HG03135 (cell line): ENCODE results near the gene ZC3H13.
"Not testable (repeated sequence)": the region's sequence is repeated elsewhere in the genome, so short reads cannot be mapped to it uniquely, and the experiment has no call there.

Experiments used
- ATAC-seq: cut with Tn5 transposase; IDR thresholded peaks from one replicate; pipeline ENCODE4 v1.9.1; 2021; ENCODE audit warnings: mild to moderate bottlenecking, moderate library complexity; ENCODE audit not compliant: unreplicated experiment

Gene ZC3H13

DNA sequence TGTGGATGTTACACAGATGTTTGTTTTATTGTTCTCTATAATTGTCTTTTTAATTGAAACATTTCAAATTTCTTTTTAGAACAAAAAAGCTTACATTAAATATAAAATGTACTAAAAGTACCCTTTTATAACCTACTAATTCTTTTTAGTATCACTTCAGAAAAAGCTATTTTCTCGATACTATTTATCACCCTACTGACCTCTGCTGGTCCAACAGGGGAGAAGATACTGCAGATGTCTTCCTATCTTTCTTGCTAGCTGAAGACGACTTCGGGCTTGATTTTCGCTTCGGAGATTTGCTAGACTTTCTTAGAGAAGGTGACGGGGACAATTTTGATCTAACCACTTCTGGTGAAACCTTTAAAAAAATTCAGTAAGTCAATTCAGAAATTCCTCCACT lies 42.4 kb downstream of the ZC3H13 start:
- ATAC-seq, result no peak

DNA sequence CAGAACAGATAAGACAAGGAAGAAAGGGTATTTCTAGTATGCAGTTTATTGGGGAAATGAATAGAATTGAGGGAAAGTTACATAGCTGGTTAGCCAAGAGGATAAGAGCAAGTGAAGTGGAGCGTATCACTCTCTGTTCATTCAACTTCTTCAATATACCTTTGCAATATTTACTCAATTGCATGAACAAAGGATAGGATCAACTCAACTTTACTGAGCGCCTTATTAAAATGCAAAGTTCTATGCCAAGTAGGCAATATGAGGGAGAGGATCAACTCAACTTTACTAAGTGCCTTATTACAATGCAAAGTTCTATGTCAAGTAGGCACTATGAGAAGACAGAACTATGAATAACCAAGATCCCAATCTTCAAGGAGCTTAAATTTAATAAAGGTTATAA lies 43.9 kb downstream of the ZC3H13 start:
- no peak for ATAC-seq

DNA sequence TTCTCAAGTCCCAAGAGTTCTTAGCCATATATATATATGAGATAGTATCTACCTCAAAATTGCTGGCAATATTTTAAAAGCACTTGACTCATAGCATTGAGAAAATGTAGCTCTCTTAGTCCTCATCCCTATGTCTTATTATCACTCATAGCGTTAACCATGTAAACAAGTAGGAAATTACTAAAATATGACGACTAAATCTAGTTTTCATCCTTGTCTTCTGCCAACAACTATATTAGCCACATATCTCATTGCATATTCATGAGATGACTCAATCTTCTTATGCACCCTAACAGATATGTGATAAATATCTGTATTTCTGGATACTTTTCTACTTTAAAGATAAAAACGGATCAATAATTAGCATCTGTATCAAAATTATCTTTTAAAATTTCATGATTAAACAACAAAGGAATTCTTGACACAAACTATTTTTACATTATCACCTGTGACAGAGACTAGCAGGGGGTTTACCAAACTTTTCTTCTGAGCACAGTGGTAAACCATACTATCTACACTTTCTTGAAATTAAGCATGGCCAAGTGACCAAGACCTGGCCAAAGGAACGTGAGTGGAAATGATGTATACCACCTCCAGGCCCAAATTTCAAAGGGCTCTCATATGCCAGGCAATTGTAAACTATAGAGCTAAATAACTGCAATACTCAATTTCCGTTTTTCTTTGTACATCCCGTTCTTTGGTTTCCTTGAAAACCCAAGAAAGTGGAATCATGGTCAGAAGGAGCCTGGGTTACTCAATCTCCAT lies 45.7 kb downstream of the ZC3H13 start:
- no peak for ATAC-seq

DNA sequence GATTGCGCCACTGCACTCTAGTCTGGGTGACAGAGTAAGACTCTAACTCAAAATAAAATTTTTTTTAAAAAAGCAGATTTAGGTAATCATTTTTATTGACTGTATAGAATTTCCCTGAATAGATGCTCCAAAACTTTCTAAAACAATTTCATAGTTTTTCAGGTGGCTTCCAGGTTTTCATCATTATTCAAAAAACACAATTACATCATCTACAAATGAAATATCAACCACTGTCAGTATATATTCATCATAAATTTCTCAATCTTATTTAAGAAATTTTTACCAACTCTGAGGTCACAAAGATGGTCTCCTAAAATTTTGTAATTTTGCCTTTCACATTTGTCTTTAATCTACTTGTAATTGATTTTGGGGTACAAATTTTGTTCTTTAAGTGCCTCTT lies 48.1 kb downstream of the ZC3H13 start:
- ATAC-seq, result no peak

DNA sequence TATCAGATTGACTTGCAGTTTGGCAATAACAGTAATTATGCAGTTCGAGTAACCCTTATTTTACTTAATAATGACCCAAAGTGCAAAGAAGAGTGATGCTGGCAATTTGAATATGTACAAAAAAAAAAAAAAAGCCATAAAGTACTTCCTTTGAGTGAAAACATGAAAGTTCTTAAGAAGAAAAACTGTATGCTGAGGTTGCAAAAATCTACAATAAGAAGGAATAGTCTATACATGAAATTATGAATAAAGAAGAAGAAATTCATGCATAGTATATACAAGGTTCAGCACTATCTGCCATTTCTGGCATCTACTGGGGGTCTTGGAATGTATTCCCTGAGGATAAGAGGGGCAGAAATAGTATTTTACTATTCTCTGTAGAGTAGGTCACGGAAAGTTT lies 55.9 kb downstream of the ZC3H13 start:
- no peak for ATAC-seq

DNA sequence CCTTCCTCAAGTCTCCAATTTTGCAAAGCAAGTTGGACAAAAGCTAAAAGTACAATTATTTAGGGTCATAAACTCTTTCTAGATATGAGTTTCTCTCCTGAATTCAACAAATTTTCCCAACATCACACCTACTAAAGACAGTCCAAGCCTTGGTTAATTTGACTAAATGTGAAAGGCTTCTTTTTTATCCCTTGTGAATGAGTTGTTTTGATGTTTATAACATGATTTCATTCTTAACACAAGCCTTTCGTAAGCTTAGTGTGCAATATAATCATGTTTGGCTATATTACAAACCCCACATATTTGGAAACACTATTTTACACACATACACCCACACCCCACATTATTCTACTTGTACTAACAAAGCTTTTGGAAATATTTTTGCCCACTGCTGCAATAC lies 57.3 kb downstream of the ZC3H13 start:
- ATAC-seq, result no peak

DNA sequence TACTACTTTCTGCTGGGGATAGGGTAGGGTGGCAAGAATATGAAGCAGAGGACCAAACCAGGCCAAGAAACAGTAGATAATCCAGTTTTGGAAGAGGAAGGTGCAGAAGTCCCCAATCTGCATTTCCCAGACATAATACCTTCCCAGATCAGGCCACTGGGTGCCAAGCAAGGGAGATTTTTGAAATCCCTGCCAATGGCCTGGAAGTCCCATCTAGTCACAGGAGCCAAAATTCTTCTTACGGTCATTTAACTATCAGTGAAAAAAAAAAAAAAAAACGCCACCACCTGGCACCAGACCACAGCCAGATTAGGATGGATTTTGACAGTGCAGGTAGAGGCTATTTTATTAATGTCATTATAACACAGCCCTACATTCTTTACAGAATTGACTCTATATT lies 57.8 kb downstream of the ZC3H13 start:
- no peak for ATAC-seq

DNA sequence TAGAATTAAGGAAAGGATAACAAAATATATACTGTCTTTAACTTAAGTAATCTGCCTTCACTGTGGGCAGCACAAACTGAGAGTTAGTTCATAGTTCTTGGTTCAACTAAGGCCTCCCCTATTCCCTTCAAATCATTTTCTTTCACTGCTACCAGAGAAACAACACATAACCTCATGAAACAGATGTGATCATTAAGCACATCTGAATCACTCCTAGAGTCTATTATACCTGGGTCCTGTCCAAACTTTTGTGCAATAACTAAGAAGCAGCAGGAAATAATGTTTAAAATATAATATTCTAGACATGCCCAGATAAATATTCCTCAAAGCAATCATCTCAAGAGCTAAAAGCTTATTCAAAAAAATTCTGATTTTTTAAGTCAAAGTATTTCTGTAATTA lies 62.9 kb downstream of the ZC3H13 start:
- ATAC-seq, result no peak

DNA sequence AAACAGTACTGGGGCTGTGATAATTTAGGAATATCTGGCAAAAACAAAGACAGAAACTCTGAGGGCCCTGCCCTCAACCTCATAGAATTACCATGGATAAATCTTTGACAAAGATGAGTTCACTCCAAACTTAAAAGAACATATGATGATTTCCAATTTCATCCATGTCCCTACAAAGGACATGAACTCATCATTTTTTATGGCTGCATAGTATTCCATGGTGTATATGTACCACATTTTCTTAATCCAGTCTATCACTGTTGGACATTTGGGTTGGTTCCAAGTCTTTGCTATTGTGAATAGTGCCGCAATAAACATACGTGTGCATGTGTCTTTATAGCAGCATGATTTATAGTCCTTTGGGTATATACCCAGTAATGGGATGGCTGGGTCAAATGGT lies 71.4 kb downstream of the ZC3H13 start:
- ATAC-seq, result not testable (repeated sequence)

DNA sequence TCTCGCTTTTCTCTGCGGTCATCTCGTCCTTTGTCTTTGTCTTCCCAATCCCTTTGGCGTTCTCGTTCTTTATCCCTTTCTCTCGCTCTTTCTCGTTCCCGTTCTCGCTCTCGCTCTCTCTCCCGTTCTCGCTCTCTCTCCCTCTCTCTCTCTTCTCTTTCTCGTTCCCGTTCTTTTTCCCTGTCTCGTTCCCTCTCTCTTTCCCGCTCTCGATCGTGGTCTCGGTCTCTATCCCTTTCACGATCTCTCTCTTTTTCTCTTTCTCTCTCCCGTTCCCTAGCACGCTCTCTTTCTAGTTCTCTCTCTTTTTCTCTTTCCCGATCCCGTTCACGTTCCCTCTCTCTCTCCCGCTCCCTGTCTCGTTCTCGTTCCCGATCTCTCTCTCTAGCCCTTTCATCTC lies 77.2 kb downstream of the ZC3H13 start:
- no peak for ATAC-seq

DNA sequence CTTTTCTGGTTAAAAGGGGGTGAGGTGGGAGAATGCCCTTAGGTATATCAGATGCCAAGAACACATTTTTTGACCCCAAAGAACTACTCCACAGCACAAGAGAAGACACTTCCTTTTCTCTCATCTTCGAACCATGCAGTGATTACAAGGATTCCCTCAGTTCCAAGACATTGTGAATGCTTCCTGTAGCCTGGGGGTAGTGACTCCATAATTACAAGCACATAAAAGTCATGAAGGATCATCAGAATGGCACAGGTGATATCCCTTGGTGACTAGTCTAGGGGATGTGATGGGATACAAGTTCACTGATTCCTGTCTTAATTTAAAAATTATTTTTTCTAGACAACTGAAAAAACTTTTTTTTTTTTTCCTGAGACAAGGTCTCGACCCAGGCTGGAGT lies 78.0 kb downstream of the ZC3H13 start:
- ATAC-seq, result no peak

DNA sequence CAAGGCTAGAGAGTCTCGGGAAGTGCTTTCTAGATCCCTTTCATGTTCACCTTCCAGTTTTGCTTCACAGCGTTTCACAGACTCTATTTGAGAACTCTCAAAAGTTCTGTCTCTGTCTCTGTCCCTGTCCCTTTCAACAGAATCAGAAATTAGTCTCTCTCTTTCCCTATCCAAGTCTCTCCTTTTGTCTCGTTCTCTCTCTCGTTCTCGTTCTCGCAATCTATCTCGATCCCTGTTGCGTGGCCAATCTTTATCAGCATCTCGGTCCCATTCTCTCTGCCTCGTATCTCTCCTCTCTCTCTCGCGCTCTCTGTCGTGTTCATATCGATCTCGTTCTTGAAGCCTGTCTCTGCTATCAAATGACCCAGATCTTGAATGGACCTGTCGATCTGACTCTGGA lies 85.0 kb downstream of the ZC3H13 start:
- no peak for ATAC-seq

DNA sequence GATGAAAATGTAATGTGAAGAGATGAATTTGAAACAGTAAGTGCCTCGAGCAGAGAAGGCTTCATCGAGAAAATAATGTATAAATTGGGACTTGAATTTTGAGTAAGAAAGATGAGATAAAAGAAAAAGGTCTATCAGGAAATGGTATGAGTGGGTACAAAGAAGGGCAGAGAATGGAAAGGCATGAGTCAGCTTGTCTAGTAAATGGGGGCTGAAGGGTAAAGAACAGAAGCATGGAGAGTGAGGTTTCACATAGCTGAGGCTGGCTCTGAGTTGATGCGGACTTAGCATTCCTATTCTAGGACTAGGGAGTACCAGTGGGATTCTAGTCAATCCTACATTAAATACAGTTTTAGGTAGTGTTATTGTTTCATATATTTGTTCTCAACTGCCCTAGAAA lies 85.8 kb downstream of the ZC3H13 start:
- ATAC-seq, result no peak

DNA sequence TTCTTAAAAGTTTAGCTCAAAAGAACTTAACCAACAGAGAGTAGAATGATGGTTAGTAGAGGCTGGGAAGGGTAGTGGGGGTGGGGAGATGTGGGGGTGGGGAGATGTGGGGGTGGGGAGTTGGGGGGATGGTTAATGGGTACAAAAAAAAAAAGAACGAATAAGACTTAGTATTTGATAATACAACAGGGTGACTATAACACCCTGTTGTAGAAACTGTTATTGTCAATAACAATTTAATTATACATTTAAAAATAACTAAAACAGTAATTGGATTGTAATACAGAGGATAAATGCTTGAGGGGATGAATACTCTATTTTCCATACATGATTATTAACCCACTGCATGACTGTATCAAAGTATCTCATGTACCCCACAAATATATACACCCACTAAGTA lies 91.1 kb downstream of the ZC3H13 start:
- no peak for ATAC-seq

DNA sequence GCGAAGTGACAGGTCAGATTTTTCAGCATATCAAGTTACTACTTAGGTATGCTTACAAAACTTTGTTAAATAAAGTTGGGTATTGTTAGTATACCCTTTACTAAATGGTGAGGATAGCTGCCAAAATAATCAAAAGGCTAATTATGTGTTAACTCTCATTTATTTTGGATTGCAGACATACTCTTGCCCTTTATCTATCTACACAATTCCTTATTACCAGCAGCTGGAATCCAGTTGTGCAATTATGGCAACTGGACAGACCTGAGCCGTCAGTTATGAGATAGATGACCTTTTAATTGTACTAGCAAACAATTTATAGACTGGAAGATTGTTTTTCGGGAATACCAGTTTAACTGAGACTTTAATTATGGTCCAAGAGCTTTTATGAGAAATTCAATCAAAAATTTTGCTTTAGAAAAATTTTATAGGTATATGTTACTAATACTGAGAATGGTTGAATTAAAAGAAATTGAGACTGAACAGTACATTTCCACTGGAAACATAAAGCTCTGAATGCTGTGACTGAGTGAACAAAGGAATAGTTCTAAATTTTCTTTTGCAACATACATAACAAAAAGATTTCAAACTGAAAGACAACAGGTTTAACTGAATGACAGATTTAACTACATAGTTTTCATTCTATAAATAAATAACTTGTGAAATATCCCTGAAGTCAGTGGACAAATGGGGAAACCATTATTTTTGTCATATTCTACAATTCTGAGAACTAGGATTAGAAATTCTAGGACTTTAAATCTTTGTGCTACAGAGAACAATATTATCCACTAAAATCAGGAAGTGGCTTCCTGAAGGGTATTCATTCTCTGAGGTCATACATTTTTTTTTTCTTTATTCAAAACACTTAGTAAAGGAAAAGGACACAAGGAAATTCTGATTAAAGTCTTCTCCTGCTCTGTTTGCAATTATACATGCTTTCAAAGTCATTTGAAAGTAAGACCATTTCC lies 97.4 kb downstream of the ZC3H13 start:
- ATAC-seq, result no peak

DNA sequence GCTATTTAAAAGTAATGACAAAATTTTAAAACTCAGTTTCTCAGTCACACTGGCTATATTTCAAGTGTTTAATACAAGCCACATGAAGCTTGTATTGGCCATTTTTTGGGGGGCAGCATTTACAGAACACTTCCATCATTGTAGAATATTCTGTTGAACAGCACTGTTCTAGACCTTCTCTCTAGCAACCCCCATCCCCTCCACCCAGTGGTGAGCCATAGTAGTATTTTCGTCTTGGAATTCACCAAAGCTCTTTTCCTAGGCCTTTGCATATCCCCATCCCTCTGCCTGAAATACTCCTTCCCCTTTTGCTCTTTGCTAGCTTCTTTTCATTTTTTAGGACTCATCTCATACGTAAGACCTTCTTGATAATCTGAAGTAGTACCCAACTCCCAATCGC lies 99.5 kb downstream of the ZC3H13 start:
- no peak for ATAC-seq

DNA sequence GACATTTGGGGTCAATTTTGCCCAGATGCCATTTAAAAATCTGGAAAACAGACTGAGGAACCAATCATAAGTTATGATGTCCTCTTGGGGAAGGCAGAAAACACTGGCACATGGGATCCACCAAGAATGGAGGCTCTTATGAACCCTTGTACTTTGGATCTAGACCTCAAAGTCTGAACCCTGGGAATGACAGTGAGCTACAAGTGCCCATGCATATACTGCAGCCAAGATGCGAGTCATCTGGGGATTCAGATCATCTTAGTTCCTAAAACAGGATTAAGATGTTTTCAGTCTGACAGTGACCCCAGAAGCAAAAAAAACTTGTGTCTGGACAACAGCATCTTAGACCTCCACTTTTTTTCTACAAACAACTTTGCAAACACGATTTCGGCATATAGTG lies 100.8 kb downstream of the ZC3H13 start:
- ATAC-seq, result no peak

DNA sequence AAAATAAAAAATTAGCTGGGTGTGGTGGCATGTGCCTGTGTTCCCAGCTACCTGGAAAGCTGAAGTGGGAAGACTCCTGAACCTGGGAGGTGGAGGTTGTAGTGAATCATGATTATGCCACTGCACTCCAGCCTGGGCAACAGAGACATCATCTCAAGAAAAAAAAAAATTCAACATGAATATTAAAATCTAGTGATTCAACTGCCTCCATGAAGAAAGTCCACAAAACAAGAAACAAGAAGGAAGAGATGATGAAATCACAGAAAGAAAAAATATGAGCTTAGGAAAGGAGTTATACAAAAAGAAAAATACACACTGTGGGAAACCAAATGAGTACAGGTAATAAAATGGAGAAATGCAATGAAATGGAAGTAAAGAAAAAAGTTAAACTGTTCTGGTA lies 101.4 kb downstream of the ZC3H13 start:
- ATAC-seq, result no peak

DNA sequence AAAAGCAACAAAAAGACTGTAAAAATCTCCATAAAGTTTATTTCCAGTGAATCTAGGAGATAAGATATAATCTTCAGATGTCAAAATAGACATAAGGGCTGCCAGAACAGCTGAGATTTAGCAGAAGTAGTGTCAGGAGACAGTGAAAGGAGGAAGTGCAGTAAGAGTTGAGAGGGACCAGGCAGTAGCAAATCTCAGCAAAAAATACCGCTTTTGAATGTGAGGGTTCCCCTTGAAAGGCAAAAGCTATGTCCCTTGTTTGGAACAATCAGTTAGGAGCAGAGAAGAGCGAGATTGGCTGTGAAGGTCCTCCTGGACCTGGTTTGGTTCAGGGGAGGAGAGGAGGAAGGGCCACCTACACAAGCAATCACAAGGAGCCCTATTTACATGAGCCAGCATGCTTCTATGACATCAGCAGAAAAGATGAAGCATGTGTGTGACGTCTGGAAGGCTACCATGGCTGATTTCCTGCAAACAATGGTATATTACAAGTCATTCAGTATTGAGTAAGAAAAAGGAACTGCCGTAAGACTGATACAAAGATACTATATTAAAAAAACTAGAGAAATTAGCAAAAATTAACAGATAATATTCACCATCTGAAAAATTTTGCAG lies 102.1 kb downstream of the ZC3H13 start:
- ATAC-seq, result no peak

DNA sequence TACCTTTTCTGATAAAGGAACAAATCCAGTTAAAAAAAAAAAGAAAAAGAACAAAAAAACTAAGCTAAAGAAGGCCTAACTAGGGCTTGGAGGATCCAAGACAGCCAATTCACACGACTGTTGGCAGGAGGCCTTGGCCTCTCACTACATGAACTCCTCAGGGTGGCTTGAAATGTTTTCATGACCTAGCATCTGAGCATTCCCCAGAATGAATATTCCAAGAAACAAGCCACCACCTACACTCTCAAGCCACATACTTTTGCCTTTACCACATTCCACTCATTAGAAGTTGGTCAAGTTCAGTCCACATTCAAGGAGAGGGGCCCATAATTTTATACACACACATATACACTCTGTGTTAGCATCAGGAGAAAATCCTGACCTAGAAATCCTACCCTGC lies 103.4 kb downstream of the ZC3H13 start:
- no peak for ATAC-seq

DNA sequence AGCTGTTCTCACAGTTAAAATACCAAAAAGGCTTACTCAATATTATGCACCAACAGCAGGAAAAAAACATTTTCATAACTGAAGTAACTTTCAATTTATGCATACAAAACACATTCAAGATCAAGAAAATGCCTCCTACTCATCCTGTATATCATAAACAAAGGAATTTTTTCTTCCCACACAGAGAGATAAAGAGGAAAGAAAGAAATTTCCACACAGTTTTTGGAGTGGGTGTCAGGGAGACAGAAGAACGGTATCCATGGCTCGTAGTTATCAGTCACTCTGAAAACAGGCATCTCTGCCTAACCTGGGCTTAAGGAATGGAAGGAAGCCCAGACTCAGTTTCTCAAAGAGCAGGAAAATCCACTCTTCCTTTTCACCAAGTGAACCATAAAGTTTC lies 108.6 kb downstream of the ZC3H13 start:
- no peak for ATAC-seq

DNA sequence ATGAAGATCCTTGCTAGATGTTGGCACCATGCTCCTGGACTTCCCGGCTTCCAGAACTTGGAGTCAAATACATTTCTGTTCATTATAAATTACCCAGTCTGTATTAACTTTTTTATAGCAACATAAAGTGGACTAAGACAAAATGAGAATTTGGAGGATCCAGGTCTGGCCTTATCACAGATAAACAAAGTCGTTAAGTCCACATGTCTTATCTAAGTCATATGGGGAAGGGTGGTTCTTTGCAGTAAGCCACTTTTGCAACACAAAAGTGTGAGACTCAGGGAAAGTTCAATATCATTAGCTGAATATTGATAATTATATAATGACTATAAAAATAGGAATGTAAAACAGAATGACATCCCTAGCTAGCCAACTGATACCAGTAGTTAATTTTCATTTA lies 109.4 kb downstream of the ZC3H13 start:
- no peak for ATAC-seq
